Glomerular visceral epithelial cell (primary cell): ENCODE results near the gene EPAS1.

ENCODE experiments used
- DNase-seq: peaks from one replicate; pipeline ENCODE4 v3.0.0-alpha.2; 2016; ENCODE audit errors: extremely low spot score

The EPAS1 gene

GRCh38 chr2:46296840-46297545, at the start of gene EPAS1:
TSS of gene EPAS1 (plus strand) at chr2:46297407. CDS start at chr2:46297912, 505 bp downstream.
- DNase-seq: peak; percentile 83

- no peak for DNase-seq
Measured at GRCh38 chr2:46248171-46248570, 49.0 kb upstream of the EPAS1 start.

GRCh38 chr2:46249654-46250053, 47.6 kb upstream of the EPAS1 start:
- no peak for DNase-seq

- DNase-seq: no peak
Measured at GRCh38 chr2:46252891-46253659, 44.1 kb upstream of the EPAS1 start.

GRCh38 chr2:46254474-46254873, 42.7 kb upstream of the EPAS1 start:
- DNase-seq: no peak

- no peak for DNase-seq
Measured at GRCh38 chr2:46256563-46257142, 40.6 kb upstream of the EPAS1 start.

GRCh38 chr2:46257476-46257875, 39.7 kb upstream of the EPAS1 start:
- no peak for DNase-seq

- DNase-seq: no peak
Measured at GRCh38 chr2:46257980-46258379, 39.2 kb upstream of the EPAS1 start.

- no peak for DNase-seq
Measured at GRCh38 chr2:46258937-46259776, 38.0 kb upstream of the EPAS1 start.

GRCh38 chr2:46259777-46260168, 37.4 kb upstream of the EPAS1 start:
- no peak for DNase-seq

GRCh38 chr2:46260305-46260704, 36.9 kb upstream of the EPAS1 start:
- no peak for DNase-seq

- no peak for DNase-seq
Measured at GRCh38 chr2:46262248-46262938, 34.8 kb upstream of the EPAS1 start.

- DNase-seq: no peak
Measured at GRCh38 chr2:46263347-46263746, 33.9 kb upstream of the EPAS1 start.

GRCh38 chr2:46264447-46264846, 32.8 kb upstream of the EPAS1 start:
- DNase-seq: no peak

- no peak for DNase-seq
Measured at GRCh38 chr2:46266134-46266533, 31.1 kb upstream of the EPAS1 start.

- DNase-seq: no peak
Measured at GRCh38 chr2:46267616-46268015, 29.6 kb upstream of the EPAS1 start.

- DNase-seq: no peak
Measured at GRCh38 chr2:46268196-46268595, 29.0 kb upstream of the EPAS1 start.

- peak; percentile 72 for DNase-seq
Measured at GRCh38 chr2:46269001-46269400, 28.2 kb upstream of the EPAS1 start.

- DNase-seq: peak; percentile 57
Measured at GRCh38 chr2:46269544-46270273, 27.5 kb upstream of the EPAS1 start.

- DNase-seq: peak; percentile 23
Measured at GRCh38 chr2:46270384-46270783, 26.8 kb upstream of the EPAS1 start.
